OCI-LY3 (cell line): ENCODE results near the gene LDB2.

Source experiments
- EZH2phosphoT487 ChIP-seq: fragments of 200-600 bp; shearing (Covaris generic); IDR thresholded peaks from 2 replicates; pipeline ENCODE4 v1.6.1; 2018; ENCODE audit warnings: antibody characterized with exemption, mixed run types, low read depth
- TF ChIP-seq, protein P1 (sequence below): fragments of 200-600, 300-600 bp; sonication (generic); IDR thresholded peaks from 2 replicates; pipeline ENCODE4 v1.5.1; 2014; ENCODE audit warnings: antibody characterized with exemption, low read length, low read depth

DNA sequence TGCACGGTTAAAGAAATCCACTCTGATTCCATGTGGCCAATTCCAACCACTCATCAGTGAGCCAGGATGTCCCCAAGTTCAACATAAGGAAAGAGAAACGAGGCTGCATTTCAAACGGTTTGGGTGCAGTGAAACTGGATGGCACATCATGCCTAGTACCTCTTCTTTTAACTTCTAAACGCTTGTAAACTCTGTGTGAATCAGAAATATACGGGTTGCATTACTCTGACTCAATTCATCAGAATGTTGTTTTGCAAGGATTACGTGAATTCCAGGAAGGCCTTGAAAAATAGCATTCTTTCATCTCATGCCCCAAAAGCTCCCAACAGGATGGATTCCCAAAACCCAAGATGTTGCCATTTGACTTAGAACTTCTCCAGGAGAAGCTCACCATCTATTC, 270.4 kb downstream of the LDB2 start:
- TF ChIP-seq, protein P1, sequence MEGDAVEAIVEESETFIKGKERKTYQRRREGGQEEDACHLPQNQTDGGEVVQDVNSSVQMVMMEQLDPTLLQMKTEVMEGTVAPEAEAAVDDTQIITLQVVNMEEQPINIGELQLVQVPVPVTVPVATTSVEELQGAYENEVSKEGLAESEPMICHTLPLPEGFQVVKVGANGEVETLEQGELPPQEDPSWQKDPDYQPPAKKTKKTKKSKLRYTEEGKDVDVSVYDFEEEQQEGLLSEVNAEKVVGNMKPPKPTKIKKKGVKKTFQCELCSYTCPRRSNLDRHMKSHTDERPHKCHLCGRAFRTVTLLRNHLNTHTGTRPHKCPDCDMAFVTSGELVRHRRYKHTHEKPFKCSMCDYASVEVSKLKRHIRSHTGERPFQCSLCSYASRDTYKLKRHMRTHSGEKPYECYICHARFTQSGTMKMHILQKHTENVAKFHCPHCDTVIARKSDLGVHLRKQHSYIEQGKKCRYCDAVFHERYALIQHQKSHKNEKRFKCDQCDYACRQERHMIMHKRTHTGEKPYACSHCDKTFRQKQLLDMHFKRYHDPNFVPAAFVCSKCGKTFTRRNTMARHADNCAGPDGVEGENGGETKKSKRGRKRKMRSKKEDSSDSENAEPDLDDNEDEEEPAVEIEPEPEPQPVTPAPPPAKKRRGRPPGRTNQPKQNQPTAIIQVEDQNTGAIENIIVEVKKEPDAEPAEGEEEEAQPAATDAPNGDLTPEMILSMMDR: no peak
- TF ChIP-seq EZH2phosphoT487: no peak
